Left colon (tissue), 2 donors: ENCODE data around the gene PIP5K1A. TPM values are rescaled to one million over a fixed set of nuclear protein-coding genes. Genes with fewer than 3 reads are reported as not detected.

Source experiments
- ATAC-seq: fragments of 200-7000 bp; cut with Tn5 transposase; one replicate; pipeline ENCODE4 v1.9.1; 2020; ENCODE audit warnings: mild to moderate bottlenecking, moderate library complexity
- DNase-seq, 2 donors: peaks; one replicate each; pipeline ENCODE4 v3.0.0-alpha.2; 2020
- intact Hi-C, 2 donors: fragments of 100-400 bp; cut with DNase I in 1 of 2; cut with micrococcal nuclease in 1 of 2; formaldehyde crosslinking; loops; one replicate each; pipeline versions ENCODE4 v1.11.2 to v1.14.0; 2022; cut with DNase I, micrococcal nuclease
- total RNA-seq, 2 donors: library from RNA; stranded (reverse); fragmentation: NEBNext Ultra II Directional; extraction: Animal tissue kit (Norgen Biotek cat#: 25700); gene quantifications; one replicate each; pipeline ENCODE4 v1.2.1, GENCODE V29; 2021
- donor health status: DM: no; HTN: no; CAD: no.
- donor health status: DM: yes; HTN: yes; CAD: no.

The PIP5K1A gene
- total RNA-seq, 2 donors from 2014 or later, result 36.2 to 49.3 TPM

GRCh38 chr1:151281969-151282882 lies 83.9 kb downstream of the PIP5K1A start, which contains the start of gene ZNF687:
TSS of gene ZNF687 (plus strand) at chr1:151282299. CDS start at chr1:151286292, 3,993 bp downstream.
- intact Hi-C loops, result no loop called here
- ATAC-seq, result peak; percentile 81
- DNase-seq, result peak; percentile 99 to 100

GRCh38 chr1:151282883-151283725 lies 84.8 kb downstream of the PIP5K1A start:
- ATAC-seq, result peak; percentile 10
- DNase-seq, result peak in 1 of 2 donors; percentile 52
- intact Hi-C loops, result no loop called here

GRCh38 chr1:151284013-151284577 lies 85.7 kb downstream of the PIP5K1A start:
- no peak for ATAC-seq
- intact Hi-C loops, result no loop called here
- no peak for DNase-seq

- intact Hi-C loops, result no loop called here
- DNase-seq (no peak), ATAC-seq (no peak)
These were observed 88.4 kb downstream of the PIP5K1A start for GRCh38 chr1:151286619-151287340.

- DNase-seq (no peak), ATAC-seq (no peak)
- intact Hi-C loops, result no loop called here
These were observed 89.0 kb downstream of the PIP5K1A start for GRCh38 chr1:151287341-151287699.

- intact Hi-C loops, result no loop called here
- ATAC-seq, result no peak
- no peak for DNase-seq
These were observed 89.6 kb downstream of the PIP5K1A start for GRCh38 chr1:151287767-151288500.

GRCh38 chr1:151288502-151288901 lies 90.2 kb downstream of the PIP5K1A start:
- ATAC-seq, result no peak
- DNase-seq, result no peak
- intact Hi-C loops, result no loop called here

- intact Hi-C loops, result no loop called here
- peak; percentile 3 for ATAC-seq
- DNase-seq, result no peak
These were observed 91.0 kb downstream of the PIP5K1A start for GRCh38 chr1:151289080-151289935.

GRCh38 chr1:151289991-151290708 lies 91.8 kb downstream of the PIP5K1A start:
- DNase-seq, result no peak

GRCh38 chr1:151290709-151291303 lies 92.5 kb downstream of the PIP5K1A start:
- intact Hi-C loops, result no loop called here
- peak; percentile 6 for ATAC-seq
- DNase-seq, result no peak

More at GRCh38 chr1:151289991-151290708, 91.8 kb downstream of the PIP5K1A start:
- intact Hi-C loops, result no loop called here
- ATAC-seq, result no peak

- DNase-seq (no peak), ATAC-seq (peak; percentile 4)
- intact Hi-C loops, result no loop called here
These were observed 94.1 kb downstream of the PIP5K1A start for GRCh38 chr1:151292207-151293030.

- ATAC-seq (no peak), DNase-seq (no peak)
- intact Hi-C loops, result no loop called here
These were observed 94.7 kb downstream of the PIP5K1A start for GRCh38 chr1:151293093-151293492.

- no peak for ATAC-seq
- intact Hi-C loops, result no loop called here
- no peak for DNase-seq
These were observed 96.5 kb downstream of the PIP5K1A start for GRCh38 chr1:151294742-151295462.
